SK-N-MC (cell line): ENCODE measurements around the gene PLXDC2.

Source experiments
- EZH2 ChIP-seq: fragments of 200-600 bp; sonication (generic); IDR thresholded peaks from one replicate; pipeline ENCODE4 v1.6.1; 2017; ENCODE audit warnings: antibody characterized with exemption
- FOXP2 ChIP-seq: optimal IDR thresholded peaks from 2 replicates; pipeline ENCODE3; 2011; ENCODE audit warnings: mild to moderate bottlenecking, moderate library complexity; ENCODE audit not compliant: insufficient read depth; ENCODE audit errors: extremely low read length, control extremely low read depth
- POLR2AphosphoS5 ChIP-seq: IDR thresholded peaks from 2 replicates; pipeline ENCODE4 v1.6.1; 2012; ENCODE audit warnings: mild to moderate bottlenecking, low read depth, low read length, borderline replicate concordance

GRCh38 chr10:19845503-19846368, 29.5 kb downstream of the PLXDC2 start:
- TF ChIP-seq POLR2AphosphoS5: no peak
- TF ChIP-seq EZH2: no peak
- no peak for TF ChIP-seq FOXP2
